ENCODE measurements around the gene PTGIS.

PTGIS gene

GRCh38 chr20:49464556-49464955 is 103.4 kb downstream of the PTGIS start:
- DNase-seq, result no peak

GRCh38 chr20:49462626-49463025 is 105.3 kb downstream of the PTGIS start:
- DNase-seq, result no peak

- DNase-seq, result no peak
Measured at GRCh38 chr20:49461894-49462620, 105.9 kb downstream of the PTGIS start.

GRCh38 chr20:49460916-49461315 is 107.0 kb downstream of the PTGIS start:
- no peak for DNase-seq

- no peak for DNase-seq
Measured at GRCh38 chr20:49460131-49460530, 107.8 kb downstream of the PTGIS start.

GRCh38 chr20:49459684-49460083 is 108.3 kb downstream of the PTGIS start:
- no peak for DNase-seq

- DNase-seq, result no peak
Measured at GRCh38 chr20:49457444-49457843, 110.5 kb downstream of the PTGIS start.

- DNase-seq, result no peak
Measured at GRCh38 chr20:49456646-49457045, 111.3 kb downstream of the PTGIS start.

GRCh38 chr20:49455691-49456090 is 112.2 kb downstream of the PTGIS start:
- DNase-seq, result no peak

Measured in suppressor macrophage treated with lipopolysaccharide for 4 hours (primary cell).